ENCODE results near the gene MDP1.

Gene MDP1

GRCh38 chr14:24197056-24197450 is 18.8 kb downstream of the MDP1 start:
- FAIRE-seq = no peak

GRCh38 chr14:24196071-24197055 is 19.5 kb downstream of the MDP1 start:
- no peak for FAIRE-seq

GRCh38 chr14:24195186-24196070 is 20.4 kb downstream of the MDP1 start, which contains the start of gene TM9SF1:
Gene TM9SF1, minus strand, starts transcription at chr14:24195441. Its CDS starts 422 bp downstream, at chr14:24195019.
- FAIRE-seq = no peak

- FAIRE-seq = no peak
Measured at GRCh38 chr14:24194873-24195185, 21.0 kb downstream of the MDP1 start.

GRCh38 chr14:24194186-24194872 is 21.5 kb downstream of the MDP1 start:
- FAIRE-seq = no peak

GRCh38 chr14:24192933-24193332 is 22.9 kb downstream of the MDP1 start:
- no peak for FAIRE-seq

- no peak for FAIRE-seq
Measured at GRCh38 chr14:24190416-24190815, 25.4 kb downstream of the MDP1 start.

GRCh38 chr14:24189460-24189859 is 26.4 kb downstream of the MDP1 start:
- FAIRE-seq = no peak

GRCh38 chr14:24189059-24189375 is 26.8 kb downstream of the MDP1 start:
- FAIRE-seq = no peak

- FAIRE-seq = no peak
Measured at GRCh38 chr14:24188251-24189058, 27.4 kb downstream of the MDP1 start, which contains the start of gene IPO4. Gene IPO4, minus strand, starts transcription at chr14:24188816. Its CDS starts 29 bp downstream, at chr14:24188787.

GRCh38 chr14:24187539-24187915 is 28.3 kb downstream of the MDP1 start:
- no peak for FAIRE-seq

GRCh38 chr14:24186831-24187538 is 28.9 kb downstream of the MDP1 start:
- no peak for FAIRE-seq

- no peak for FAIRE-seq
Measured at GRCh38 chr14:24185741-24186140, 30.1 kb downstream of the MDP1 start.

- FAIRE-seq = no peak
Measured at GRCh38 chr14:24185026-24185425, 30.8 kb downstream of the MDP1 start.

- no peak for FAIRE-seq
Measured at GRCh38 chr14:24184104-24184970, 31.5 kb downstream of the MDP1 start.

- FAIRE-seq = no peak
Measured at GRCh38 chr14:24183014-24183481, 32.8 kb downstream of the MDP1 start.

- no peak for FAIRE-seq
Measured at GRCh38 chr14:24182110-24182882, 33.6 kb downstream of the MDP1 start.

- no peak for FAIRE-seq
Measured at GRCh38 chr14:24181371-24182077, 34.3 kb downstream of the MDP1 start.
